SKM-1 treated with dmso at 0.1 percent for 144 hours (cell line): ENCODE data around the gene PMS2.
"Not testable (repeated sequence)": the region's sequence is repeated elsewhere in the genome, so short reads cannot be mapped to it uniquely, and the experiment has no call there.

ENCODE experiments used
- DNase-seq: peaks from one replicate; lab custom pipeline; 2025; ENCODE audit not compliant: unreplicated experiment; lab: John Stamatoyannopoulos, UW

Gene PMS2

DNA sequence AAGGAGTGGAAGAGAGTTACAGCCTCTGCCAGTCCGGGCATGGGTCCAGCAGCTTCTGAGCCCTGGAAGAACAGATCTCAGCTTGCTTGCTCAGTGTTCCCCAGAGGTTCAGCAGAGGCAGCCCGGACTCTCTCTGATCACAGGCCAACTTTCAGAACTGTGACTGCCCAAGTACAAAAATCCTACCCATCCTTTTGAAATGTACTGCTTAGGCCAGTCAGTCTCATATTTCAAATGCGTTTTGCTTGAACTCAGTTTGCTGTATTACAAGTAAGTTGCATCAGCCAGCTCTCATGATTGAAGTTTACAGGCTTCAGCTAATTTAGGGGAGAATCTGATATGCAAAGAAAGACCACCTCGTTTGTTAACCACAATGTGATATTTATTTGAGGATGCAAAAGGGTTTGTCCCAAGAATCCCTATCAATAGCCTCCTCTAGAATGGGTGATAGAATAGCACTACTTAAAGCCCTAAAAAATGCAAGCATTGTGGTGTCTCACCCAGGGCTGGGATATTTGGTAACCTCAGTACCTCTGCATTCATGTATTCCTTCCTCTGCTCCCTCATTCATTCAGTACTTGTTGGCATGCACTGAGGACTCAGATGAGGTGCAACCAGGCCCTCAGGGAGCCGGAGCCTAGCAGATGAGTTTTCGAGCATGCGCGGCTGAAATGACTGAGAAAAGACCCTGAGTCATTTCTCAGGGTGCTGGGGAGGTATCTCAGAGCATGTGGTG is 7.2 kb upstream of the PMS2 start:
- no peak for DNase-seq

DNA sequence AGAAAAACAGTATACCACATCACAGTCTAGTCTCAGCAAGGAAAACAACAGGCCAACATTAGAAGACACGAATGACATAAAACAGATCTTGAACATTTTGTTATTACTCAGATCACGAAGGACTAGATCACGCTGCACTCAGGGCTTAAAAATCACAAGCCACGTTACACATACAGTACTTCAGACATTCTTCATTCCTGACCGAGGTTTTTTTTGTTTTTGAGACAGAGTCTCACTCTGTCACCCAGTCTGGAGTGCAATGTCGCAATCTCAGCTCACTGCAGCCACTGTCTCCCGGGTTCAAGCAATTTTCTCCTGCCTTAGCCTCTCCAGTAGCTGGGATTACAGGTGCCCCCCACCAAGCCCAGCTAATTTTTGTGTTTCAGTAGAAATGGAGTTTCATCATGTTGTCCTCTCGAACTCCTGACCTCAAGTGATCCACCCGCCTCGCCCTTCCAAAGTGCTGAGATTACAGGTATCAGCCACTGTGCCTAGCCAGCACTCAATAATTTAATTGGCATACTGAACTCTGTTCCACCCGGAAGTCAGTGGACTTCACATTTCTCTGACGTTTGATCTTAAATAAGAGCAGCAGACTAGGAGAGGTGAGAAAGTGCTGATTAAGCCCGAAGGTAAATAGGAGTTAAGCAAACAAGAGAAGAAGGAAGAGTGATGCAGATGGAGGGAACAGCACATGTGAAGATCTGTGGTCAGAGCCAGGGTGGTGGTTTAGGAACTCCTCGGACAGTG is 3.7 kb upstream of the PMS2 start:
- DNase-seq = no peak

DNA sequence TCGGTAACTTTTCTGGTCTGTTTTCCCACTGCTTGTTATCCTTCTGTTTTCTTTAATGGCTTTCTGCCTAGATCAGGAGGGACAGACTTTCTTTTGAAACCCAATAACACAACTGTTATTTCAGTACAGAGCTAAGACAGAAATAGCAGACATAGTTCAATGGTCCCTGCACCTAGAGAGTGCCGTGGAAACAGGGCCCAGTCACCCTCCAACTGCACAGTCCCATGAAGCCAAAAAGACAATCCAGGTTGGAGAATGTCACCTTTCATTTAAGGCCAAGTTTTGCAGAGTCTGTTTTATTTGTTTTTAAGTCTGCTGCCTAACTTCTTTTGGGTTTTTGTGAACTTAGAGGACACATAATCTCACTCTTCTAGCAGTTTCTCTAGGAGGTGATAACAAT is 2.7 kb upstream of the PMS2 start:
- no peak for DNase-seq

DNA sequence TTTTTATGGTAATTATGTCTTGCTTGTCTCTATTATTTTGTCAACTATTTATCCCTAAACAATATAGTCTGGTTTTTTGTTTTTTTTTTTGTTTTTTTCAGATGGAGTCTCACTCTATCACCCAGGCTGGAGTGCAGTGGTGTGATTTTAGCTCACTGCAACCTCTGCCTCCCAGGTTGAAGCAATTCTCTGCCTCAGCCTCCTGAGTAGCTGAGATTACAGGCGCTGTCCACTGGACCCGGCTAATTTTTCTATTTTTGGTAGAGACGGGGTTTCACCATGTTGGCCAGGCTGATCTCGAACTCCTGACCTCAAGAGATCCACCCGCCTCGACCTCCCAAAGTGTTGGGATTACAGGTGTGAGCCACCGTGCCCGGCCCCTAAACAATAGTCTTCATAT is 1.5 kb upstream of the PMS2 start:
- DNase-seq = not testable (repeated sequence)

GRCh38 chr7:6007835-6008590 is 836 bp downstream of the PMS2 start:
- DNase-seq = not testable (repeated sequence)

GRCh38 chr7:6007386-6007785 is 1.5 kb downstream of the PMS2 start:
- DNase-seq = no peak

DNA sequence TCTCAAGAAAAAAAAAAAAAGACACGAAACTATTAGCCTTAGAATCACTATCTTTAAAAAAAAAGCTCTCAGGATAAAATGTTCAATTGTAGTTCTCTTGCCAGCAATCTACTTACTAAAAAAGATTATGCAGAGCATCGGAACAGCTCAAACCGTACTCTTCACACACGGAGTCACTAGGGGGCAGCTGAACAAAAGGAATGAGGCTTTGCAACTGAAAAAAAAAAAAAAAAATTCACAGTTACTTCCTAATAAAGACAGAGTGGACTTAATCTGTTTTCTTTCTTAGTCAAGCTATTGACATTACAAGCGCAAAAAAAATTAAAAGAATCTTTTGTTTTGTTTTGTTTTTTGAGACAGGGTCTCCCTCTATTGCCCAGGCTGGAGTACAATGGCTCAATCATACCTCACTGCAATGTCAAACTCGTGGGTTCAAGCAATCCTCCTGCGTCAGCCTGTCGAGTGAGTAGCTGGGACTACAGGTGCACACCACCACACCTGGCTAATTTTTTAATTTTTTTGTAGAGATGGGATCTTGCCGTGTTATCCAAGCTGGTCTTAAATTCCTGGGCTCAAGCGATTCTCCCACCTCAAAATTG is 11.5 kb downstream of the PMS2 start:
- peak; percentile 42 for DNase-seq

- DNase-seq = not testable (repeated sequence)
Measured at GRCh38 chr7:5987061-5987460, 21.8 kb downstream of the PMS2 start.

- DNase-seq = not testable (repeated sequence)
Measured at GRCh38 chr7:5979680-5980314, 29.1 kb downstream of the PMS2 start.

- not testable (repeated sequence) for DNase-seq
Measured at GRCh38 chr7:5973580-5973979, 35.3 kb downstream of the PMS2 start.

DNA sequence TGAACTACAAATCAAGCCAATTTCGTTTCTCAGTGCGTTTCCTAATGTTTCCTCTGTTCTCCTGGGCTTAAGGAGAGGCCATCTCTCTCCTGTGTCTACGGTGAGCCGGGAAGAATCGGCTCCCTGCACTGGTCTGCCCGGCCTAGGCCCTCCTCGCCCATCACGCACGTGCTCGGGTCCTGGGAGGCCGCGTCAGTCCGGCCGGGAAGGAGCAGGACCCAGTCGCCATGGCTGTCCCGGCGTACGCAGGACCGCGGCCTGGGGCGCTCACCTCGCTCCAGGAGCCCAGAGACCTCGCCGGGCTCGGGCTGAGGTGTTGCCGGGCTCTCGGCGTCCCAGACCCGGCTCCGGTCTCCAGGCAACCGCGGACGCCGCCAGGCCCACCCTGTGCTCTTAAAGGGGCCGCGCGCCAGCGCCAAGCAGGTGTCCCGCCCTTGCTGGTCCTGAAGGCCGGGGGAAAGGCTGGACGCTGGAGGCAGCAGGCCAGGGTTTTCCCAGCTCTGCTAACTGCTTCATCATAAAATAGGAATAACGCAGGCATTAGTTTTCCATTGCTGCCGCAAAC is 38.4 kb downstream of the PMS2 start, which contains the start of gene RSPH10B:
TSS of gene RSPH10B (minus strand) at position 343 of the 565 bp plus-strand sequence. CDS start 3,573 bp downstream, outside the sequence.
- DNase-seq = not testable (repeated sequence)

GRCh38 chr7:5963810-5964209 is 45.0 kb downstream of the PMS2 start:
- not testable (repeated sequence) for DNase-seq

DNA sequence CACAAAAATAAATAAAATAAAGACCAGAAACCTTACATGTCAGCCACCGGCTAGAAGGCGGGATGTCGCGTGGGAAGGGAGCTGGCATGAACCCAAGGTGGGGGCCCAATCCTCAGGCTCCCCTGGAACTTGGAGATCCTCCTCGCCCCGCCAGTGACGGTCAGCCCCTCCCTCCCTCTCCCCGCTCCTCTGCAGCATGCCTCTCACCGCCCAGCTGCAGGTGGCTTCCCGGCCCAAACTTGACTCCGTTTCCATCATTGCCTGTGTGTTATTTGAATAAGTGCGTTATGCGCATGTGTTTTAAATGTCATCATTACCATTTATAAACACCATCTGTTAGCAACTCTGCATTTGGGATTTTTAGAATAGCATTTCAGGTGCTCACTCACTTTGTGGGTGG is 45.6 kb downstream of the PMS2 start:
- DNase-seq = not testable (repeated sequence)

- not testable (repeated sequence) for DNase-seq
Measured at GRCh38 chr7:5934945-5935450, 73.9 kb downstream of the PMS2 start.

GRCh38 chr7:5931905-5932644 is 76.8 kb downstream of the PMS2 start:
- not testable (repeated sequence) for DNase-seq

GRCh38 chr7:5931250-5931649 is 77.6 kb downstream of the PMS2 start:
- not testable (repeated sequence) for DNase-seq

DNA sequence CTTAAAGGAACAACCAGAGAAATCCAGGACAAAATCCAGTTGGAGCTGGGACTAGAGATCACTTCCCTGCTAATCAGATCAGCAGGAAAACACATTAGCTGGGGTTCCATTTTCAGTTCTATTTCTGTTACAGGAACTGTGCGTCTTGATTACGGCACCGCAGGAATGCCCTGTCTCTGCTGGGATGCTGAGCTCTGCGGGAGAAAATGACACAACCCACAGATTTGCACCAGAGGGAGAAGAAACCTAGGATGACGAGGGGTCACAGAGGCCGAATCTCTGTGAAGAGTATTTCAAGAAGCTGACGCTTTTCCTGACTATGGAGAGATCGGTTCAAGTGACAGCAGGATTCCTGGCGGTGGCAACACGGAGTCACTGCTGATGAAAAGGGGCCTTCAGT is 78.6 kb downstream of the PMS2 start:
- not testable (repeated sequence) for DNase-seq

GRCh38 chr7:5926263-5926870 is 82.5 kb downstream of the PMS2 start:
- not testable (repeated sequence) for DNase-seq

DNA sequence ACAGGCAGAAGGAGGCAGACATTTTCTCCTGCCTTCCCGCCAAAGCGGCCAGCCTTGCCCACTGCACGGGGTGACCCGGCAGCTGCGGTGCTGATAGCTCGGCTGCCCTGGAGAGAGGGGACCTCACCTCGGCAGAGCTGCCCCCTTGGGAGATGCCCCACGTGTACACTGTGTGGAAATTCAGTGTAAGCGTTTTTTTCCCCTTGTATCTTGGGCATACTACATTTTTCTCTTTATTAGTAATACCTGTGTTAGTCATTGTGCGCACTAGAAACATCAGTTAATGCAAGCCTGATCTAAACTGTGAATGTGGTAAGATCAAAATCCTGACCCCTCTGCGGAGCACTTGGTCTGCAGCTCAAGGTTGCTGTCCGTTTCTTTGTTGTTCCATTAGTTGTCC is 84.2 kb downstream of the PMS2 start:
- DNase-seq = not testable (repeated sequence)
